ENCODE results near the gene TFEB.

TFEB gene

GRCh38 chr6:41722969-41723529, 12.4 kb downstream of the TFEB start:
- H3K4me3 ChIP-seq (ENCODE audit: control insufficient read depth, low read depth, low read length): peak overlapping the region; percentile 9
- no peak for TF ChIP-seq CTCF (IDR thresholded peaks at IDR 0.05; ENCODE audit: control insufficient read depth, insufficient read depth, low read depth, low read length, missing control alignments)

GRCh38 chr6:41721414-41721813, 14.0 kb downstream of the TFEB start:
- no peak overlapping the region for H3K4me3 ChIP-seq (ENCODE audit: control insufficient read depth, low read depth, low read length)
- TF ChIP-seq CTCF (IDR thresholded peaks at IDR 0.05; ENCODE audit: control insufficient read depth, insufficient read depth, low read depth, low read length, missing control alignments): no peak
- DNase-seq (ENCODE audit: low read depth): no peak

More at GRCh38 chr6:41722969-41723529, 12.4 kb downstream of the TFEB start:
- DNase-seq (ENCODE audit: low read depth): no peak

- H3K4me3 ChIP-seq (ENCODE audit: control insufficient read depth, low read depth, low read length): no peak overlapping the region
- no peak for TF ChIP-seq CTCF (IDR thresholded peaks at IDR 0.05; ENCODE audit: control insufficient read depth, insufficient read depth, low read depth, low read length, missing control alignments)
Observed at GRCh38 chr6:41720783-41721182, 14.6 kb downstream of the TFEB start.

GRCh38 chr6:41720262-41720620, 15.2 kb downstream of the TFEB start:
- no peak overlapping the region for H3K4me3 ChIP-seq (ENCODE audit: control insufficient read depth, low read depth, low read length)

More at GRCh38 chr6:41720783-41721182, 14.6 kb downstream of the TFEB start:
- no peak for DNase-seq (ENCODE audit: low read depth)

GRCh38 chr6:41719436-41720261, 15.8 kb downstream of the TFEB start:
- DNase-seq (ENCODE audit: low read depth): no peak
- TF ChIP-seq CTCF (IDR thresholded peaks at IDR 0.05; ENCODE audit: control insufficient read depth, insufficient read depth, low read depth, low read length, missing control alignments): no peak
- H3K4me3 ChIP-seq (ENCODE audit: control insufficient read depth, low read depth, low read length): no peak overlapping the region

More at GRCh38 chr6:41720262-41720620, 15.2 kb downstream of the TFEB start:
- no peak for DNase-seq (ENCODE audit: low read depth)
- no peak for TF ChIP-seq CTCF (IDR thresholded peaks at IDR 0.05; ENCODE audit: control insufficient read depth, insufficient read depth, low read depth, low read length, missing control alignments)

GRCh38 chr6:41718828-41719227, 16.6 kb downstream of the TFEB start:
- no peak for TF ChIP-seq CTCF (IDR thresholded peaks at IDR 0.05; ENCODE audit: control insufficient read depth, insufficient read depth, low read depth, low read length, missing control alignments)

More at GRCh38 chr6:41718828-41719227, 16.6 kb downstream of the TFEB start:
- H3K4me3 ChIP-seq (ENCODE audit: control insufficient read depth, low read depth, low read length): no peak overlapping the region
- no peak for DNase-seq (ENCODE audit: low read depth)

Measured in AG09309 (cell line).